IMR-90 (cell line): ENCODE data around the gene RPEL1. TPM values are rescaled to one million over a fixed set of nuclear protein-coding genes. Genes with fewer than 3 reads are reported as not detected.

Experiments
- ATAC-seq: fragments of 200-7000 bp; cut with Tn5 transposase; 2 replicates; pipeline ENCODE4 v1.9.1; 2020; ENCODE audit warnings: low read depth, mild to moderate bottlenecking, moderate library complexity
- BruUV-seq: library from RNA; stranded (reverse); fragments of 400-500 nt; replicated peaks from 2 replicates; lab custom pipeline; 2021; lab: Mats Ljungman, UMichigan
- CTCF ChIA-PET: fragments of 300-600 bp; formaldehyde crosslinking; extraction: SDS; loops from one replicate; lab custom pipeline; 2021; ENCODE audit warnings: antibody characterized with exemption; lab: Yijun Ruan, JAX
- POLR2A ChIA-PET: fragments of 300-600 bp; sonication (Branson Sonifier 250); formaldehyde crosslinking; loops from one replicate; lab custom pipeline; 2022; ENCODE audit warnings: antibody characterized with exemption; ENCODE audit not compliant: unreplicated experiment; lab: Charles Lee
- DNase-seq: peaks from one replicate; pipeline ENCODE4 v3.0.0; 2013
- H2AFZ ChIP-seq: replicated peaks from 2 replicates; pipeline ENCODE3; 2013; ENCODE audit warnings: low read length, mild to moderate bottlenecking; ENCODE audit not compliant: poor library complexity
- H2AK5ac ChIP-seq: 2 replicates; pipeline ENCODE4 v1.6.1; 2013; ENCODE audit warnings: low read depth, low read length, inconsistent platforms
- H2AK9ac ChIP-seq: replicated peaks from 2 replicates; pipeline ENCODE3; 2013; ENCODE audit warnings: mild to moderate bottlenecking, low read depth, low read length, moderate library complexity; ENCODE audit not compliant: poor library complexity
- H2BK120ac ChIP-seq: 2 replicates; pipeline ENCODE4 v1.6.1; 2013; ENCODE audit warnings: low read depth, low read length, inconsistent platforms
- H2BK15ac ChIP-seq: 3 replicates; pipeline ENCODE4 v1.6.1; 2013; ENCODE audit warnings: low read depth, low read length, inconsistent platforms
- H2BK20ac ChIP-seq: 2 replicates; pipeline ENCODE4 v1.6.1; 2013; ENCODE audit warnings: low read depth, mild to moderate bottlenecking, inconsistent platforms, low read length, moderate library complexity
- H2BK5ac ChIP-seq: 2 replicates; pipeline ENCODE4 v1.6.1; 2013; ENCODE audit warnings: mild to moderate bottlenecking, low read depth, low read length, inconsistent platforms; ENCODE audit not compliant: poor library complexity, severe bottlenecking
- H3K14ac ChIP-seq: replicated peaks from 2 replicates; pipeline ENCODE4 v1.6.1; 2013; ENCODE audit warnings: low read depth, low read length, inconsistent platforms
- H3K18ac ChIP-seq: 2 replicates; pipeline ENCODE4 v1.6.1; 2013; ENCODE audit warnings: low read depth, low read length, control low read depth
- H3K23ac ChIP-seq: 2 replicates; pipeline ENCODE4 v1.6.1; 2013; ENCODE audit warnings: low read depth, low read length, inconsistent platforms
- H3K27ac ChIP-seq: 2 replicates; pipeline ENCODE4 v1.5.1; 2013; ENCODE audit warnings: mild to moderate bottlenecking, control low read depth, low read length; ENCODE audit not compliant: insufficient read depth
- H3K27me3 ChIP-seq: 2 replicates; pipeline ENCODE4 v1.6.1; 2013; ENCODE audit warnings: low read length; ENCODE audit not compliant: control insufficient read depth, insufficient read depth
- H3K36me3 ChIP-seq: 2 replicates; pipeline ENCODE4 v1.6.1; 2013; ENCODE audit warnings: low read length, mixed read lengths; ENCODE audit not compliant: control insufficient read depth, insufficient read depth
- H3K4ac ChIP-seq: 2 replicates; pipeline ENCODE4 v1.6.1; 2013; ENCODE audit warnings: low read depth, low read length, inconsistent platforms
- H3K4me1 ChIP-seq: 2 replicates; pipeline ENCODE4 v1.6.1; 2013; ENCODE audit warnings: low read length, mixed read lengths; ENCODE audit not compliant: control insufficient read depth, insufficient read depth
- H3K4me2 ChIP-seq: 2 replicates; pipeline ENCODE4 v1.6.1; 2013; ENCODE audit warnings: low read depth, mild to moderate bottlenecking, control low read depth, low read length, moderate library complexity
- H3K4me3 ChIP-seq: 2 replicates; pipeline ENCODE4 v1.5.1; 2013; ENCODE audit warnings: low read depth, mild to moderate bottlenecking, control low read depth, low read length, moderate library complexity; ENCODE audit not compliant: insufficient read depth
- H3K56ac ChIP-seq: 2 replicates; pipeline ENCODE4 v1.6.1; 2013; ENCODE audit warnings: low read length, inconsistent platforms; ENCODE audit not compliant: insufficient read depth; ENCODE audit errors: extremely low read depth
- H3K79me1 ChIP-seq, 2 experiments: 2 replicates each; pipeline ENCODE4 v1.6.1; 2013; ENCODE audit warnings: low read length in 2 of 2, inconsistent platforms in 1 of 2, low read depth in 1 of 2
- H3K9ac ChIP-seq: 2 replicates; pipeline ENCODE4 v1.6.1; 2013; ENCODE audit warnings: low read depth, low read length, control low read depth
- H3K9me1 ChIP-seq: 2 replicates; pipeline ENCODE4 v1.6.1; 2013; ENCODE audit warnings: low read length, inconsistent platforms; ENCODE audit not compliant: insufficient read depth
- H3K9me3 ChIP-seq: 2 replicates; pipeline ENCODE4 v1.6.1; 2013; ENCODE audit warnings: low read length; ENCODE audit not compliant: control insufficient read depth, insufficient read depth
- H4K20me1 ChIP-seq: 2 replicates; pipeline ENCODE4 v1.6.1; 2013; ENCODE audit warnings: low read length, inconsistent platforms; ENCODE audit not compliant: insufficient read depth
- H4K5ac ChIP-seq: 2 replicates; pipeline ENCODE4 v1.6.1; 2013; ENCODE audit warnings: mild to moderate bottlenecking, low read depth, low read length, control low read depth
- H4K8ac ChIP-seq, 2 experiments: 2 replicates each; pipeline ENCODE4 v1.6.1; 2013; ENCODE audit warnings: low read depth in 2 of 2, low read length in 2 of 2, control low read depth in 1 of 2, inconsistent platforms in 1 of 2
- H4K91ac ChIP-seq: 2 replicates; pipeline ENCODE4 v1.6.1; 2013; ENCODE audit warnings: low read depth, low read length, inconsistent platforms; ENCODE audit not compliant: insufficient read depth
- BHLHE40 ChIP-seq: fragments of 150-350 bp; IDR thresholded peaks from 2 replicates; pipeline ENCODE4 v1.6.1; 2016; ENCODE audit warnings: mild to moderate bottlenecking, low read depth, low read length
- CHD1 ChIP-seq: IDR thresholded peaks from 2 replicates; pipeline ENCODE4 v1.6.1; 2012; ENCODE audit warnings: low read depth, low read length, improper control_type of control experiment
- FOS ChIP-seq: fragments of 150-350 bp; IDR thresholded peaks from 2 replicates; pipeline ENCODE4 v1.6.1; 2016; ENCODE audit warnings: low read depth, low read length
- MAZ ChIP-seq: IDR thresholded peaks from 2 replicates; pipeline ENCODE4 v1.6.1; 2012; ENCODE audit warnings: low read depth, mild to moderate bottlenecking, low read length, improper control_type of control experiment, moderate library complexity, borderline replicate concordance
- POLR2A ChIP-seq: IDR thresholded peaks from 2 replicates; pipeline ENCODE4 v1.6.1; 2012; ENCODE audit warnings: mild to moderate bottlenecking, low read depth, low read length
- RCOR1 ChIP-seq: IDR thresholded peaks from 2 replicates; pipeline ENCODE4 v1.6.1; 2012; ENCODE audit warnings: mild to moderate bottlenecking, low read length, improper control_type of control experiment; ENCODE audit not compliant: insufficient replicate concordance
- RFX5 ChIP-seq: IDR thresholded peaks from 2 replicates; pipeline ENCODE4 v1.8.0; 2012; ENCODE audit warnings: low read depth, mild to moderate bottlenecking, low read length, moderate library complexity
- WGBS, 2 experiments: methylation state at CpG; one replicate each; pipeline versions ENCODE4 v1.1.5 to v1.1.7; 2013; ENCODE audit warnings: missing lambda C conversion rate in 2 of 2; ENCODE audit not compliant: insufficient read length in 1 of 2; ENCODE audit errors: extremely low coverage in 2 of 2; 5-methylcytosine and 5-hydroxymethylcytosine counted together
- dilution Hi-C: fragments of 300-500 bp; cut with HindIII; formaldehyde crosslinking; loops from one replicate; pipeline ENCODE4 v1.14.3; 2018; ENCODE audit warnings: low sequenced_read_pairs; ENCODE audit not compliant: unreplicated experiment
- in situ Hi-C: fragments of 300-500 bp; cut with MboI; formaldehyde crosslinking; loops from 3 replicates; pipeline ENCODE4 v1.14.3; 2019; ENCODE audit warnings: low sequenced_read_pairs, inconsistent platforms, mixed read lengths
- intact Hi-C: fragments of 100-400 bp; cut with micrococcal nuclease; formaldehyde crosslinking; loops from 2 replicates; pipeline ENCODE4 v1.10.0; 2022
- polyA plus RNA-seq, 3 experiments: library from polyadenylated mRNA; depleted of rRNA; stranded (reverse); fragments of >200 nt; gene quantifications; 2 replicates each; pipeline ENCODE4 v1.2.3, GENCODE V29; 2012; ENCODE audit warnings: low replicate concordance in 1 of 3
- total RNA-seq: library from RNA; depleted of rRNA; stranded (reverse); fragments of >200 nt; gene quantifications from 2 replicates; pipeline ENCODE4 v1.2.3, GENCODE V29; 2012

The RPEL1 gene
- total and polyA plus RNA-seq, 2 of the 4 experiments (the other 2 are of a cell fraction): under 0.01 to 0.26 TPM

DNA sequence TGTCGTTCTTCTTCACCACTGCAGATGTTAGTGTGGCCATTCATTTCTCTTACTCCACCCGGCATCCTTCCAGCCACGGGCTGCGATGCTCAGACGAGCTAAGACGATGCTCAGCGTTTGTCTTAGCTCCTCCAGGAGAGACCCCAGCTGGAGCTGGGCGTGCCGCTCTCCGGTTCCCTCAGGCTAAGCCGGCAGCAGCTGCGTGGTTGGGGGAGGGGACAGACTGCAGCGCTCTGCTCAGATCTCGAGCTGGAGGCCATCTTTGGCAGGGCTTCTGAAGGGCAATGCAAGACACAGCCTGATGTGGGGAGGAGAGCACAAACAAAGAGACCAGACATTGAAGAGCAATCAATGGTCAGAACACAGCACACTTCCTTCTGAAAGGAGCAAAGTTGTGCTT lies 36.1 kb downstream of the RPEL1 start:
- Histone ChIP-seq H3K14ac (no peak overlapping the region), H3K36me3 (no peaks in the 10 kb centered on the region), H2AK5ac (no peak overlapping the region), H3K9me1 (no peaks in the 10 kb centered on the region; the same call in 1 of the 2 replicates), H4K20me1 (peaks cover 17% of the 10 kb centered on the region; the same call in 1 of the 2 replicates), H2BK15ac (no peak overlapping the region), H3K27me3 (peaks cover 16% of the 10 kb centered on the region), H3K27ac (no peak overlapping the region), H3K4me3 (no peak overlapping the region), H3K4me2 (peak overlapping the region; percentile 14; the same call in 1 of the 2 replicates), H2AK9ac (no peak overlapping the region), H2BK20ac (no peak overlapping the region), H4K5ac (no peak overlapping the region), H2BK120ac (no peak overlapping the region), H2BK5ac (no peak overlapping the region), H4K8ac (no peak overlapping the region), H2AFZ (peak overlapping the region; percentile 16), H3K9ac (no peak overlapping the region), H3K4me1 (peaks cover 9% of the 10 kb centered on the region; the same call in 1 of the 2 replicates), H3K79me1 (peaks cover 0 to 5% of the 10 kb centered on the region in 2 experiments; a peak in 2 of 4 replicates), H3K23ac (no peak overlapping the region), H4K91ac (no peak overlapping the region), H3K56ac (no peak overlapping the region), H3K9me3 (no peaks in the 10 kb centered on the region), H3K18ac (no peak overlapping the region), H3K4ac (no peak overlapping the region)
- intact Hi-C loops: no loop called here
- WGBS, 2 experiments: no CpG with 5 or more reads among the region's 14 CpGs
- in situ Hi-C loops: no loop called here
- ChIA-PET POLR2A (no interaction called here), CTCF (no interaction called here)
- dilution Hi-C loops: no loop called here
- no peak for TF ChIP-seq RCOR1
- no peak for TF ChIP-seq RFX5
- TF ChIP-seq POLR2A: no peak
- no peak for TF ChIP-seq CHD1
- no peak for TF ChIP-seq MAZ
- TF ChIP-seq BHLHE40: no peak
- TF ChIP-seq FOS: no peak
- ATAC-seq (peak; percentile 61), DNase-seq (peak; percentile 43)
- no TSS peak for BruUV-seq
